ENCODE measurements around the gene MPO. TPM values are rescaled to one million over a fixed set of nuclear protein-coding genes. Genes with fewer than 3 reads are reported as not detected.

Gene MPO
- total RNA-seq, 2 donors from 2014 or later = not detected

DNA sequence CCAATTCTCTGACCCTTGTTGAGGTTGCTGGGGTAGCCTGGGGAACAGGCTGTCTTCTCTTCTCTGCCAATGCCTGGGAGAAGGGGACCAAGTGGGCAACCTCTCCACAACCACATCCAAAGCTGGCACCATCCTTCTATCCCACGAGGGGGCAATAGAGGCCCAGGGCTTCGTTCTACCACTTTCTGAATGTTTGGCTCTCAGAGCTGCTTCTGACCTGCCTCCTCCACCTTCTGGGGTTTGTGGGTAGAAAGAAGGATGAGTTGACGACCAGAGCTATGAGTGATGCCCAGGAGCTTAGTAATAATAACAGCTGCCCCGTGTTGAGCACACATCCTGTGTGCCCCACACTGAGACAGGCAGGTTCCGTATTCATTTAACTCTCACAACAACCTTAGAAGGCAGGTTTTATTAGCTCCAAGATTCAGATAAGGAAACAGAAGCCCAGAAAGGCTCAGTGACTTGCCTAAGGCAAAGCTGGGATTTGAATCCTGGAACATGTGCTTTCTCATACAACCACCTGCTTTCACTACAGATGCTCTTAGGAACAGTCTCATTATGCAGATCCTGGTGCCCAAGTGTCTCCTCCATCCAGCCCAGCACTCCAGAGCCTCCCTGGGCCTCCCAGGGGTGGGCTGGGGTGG is 36.8 kb upstream of the MPO start:
- Histone ChIP-seq H3K36me3 (ENCODE audit: control insufficient read depth, insufficient read depth, low read length) (no peaks in the 10 kb centered on the region), H3K9ac (ENCODE audit: extremely low read depth, low read length, poor library complexity, severe bottlenecking) (no peak overlapping the region), H3K4me1 (ENCODE audit: control insufficient read depth, insufficient read depth, low read length) (no peaks in the 10 kb centered on the region), H3K9me3 (ENCODE audit: control insufficient read depth, low read length) (no peaks in the 10 kb centered on the region), H3K4me3 (ENCODE audit: low read length) (no peak overlapping the region), H3K27me3 (ENCODE audit: control insufficient read depth, insufficient read depth, low read length, poor library complexity, severe bottlenecking) (no peaks in the 10 kb centered on the region), H3K27ac (ENCODE audit: low read depth, low read length) (no peak overlapping the region)
- peak overlapping the region; percentile 39 for H3K27ac Mint-ChIP-seq
- WGBS, 2 experiments (ENCODE audit: insufficient coverage in 1 of 2, insufficient read length in 1 of 2) = 38 to 46% methylated on average over 3 to 5 of the region's 5 CpGs
- H3K27me3 Mint-ChIP-seq (ENCODE audit: insufficient read depth) = peaks cover 22% of the 10 kb centered on the region
- peak; percentile 92 for DNase-seq
- no peaks in the 10 kb centered on the region for H3K4me1 Mint-ChIP-seq
- no peak overlapping the region for H3K4me3 Mint-ChIP-seq
- TF ChIP-seq, protein P1, sequence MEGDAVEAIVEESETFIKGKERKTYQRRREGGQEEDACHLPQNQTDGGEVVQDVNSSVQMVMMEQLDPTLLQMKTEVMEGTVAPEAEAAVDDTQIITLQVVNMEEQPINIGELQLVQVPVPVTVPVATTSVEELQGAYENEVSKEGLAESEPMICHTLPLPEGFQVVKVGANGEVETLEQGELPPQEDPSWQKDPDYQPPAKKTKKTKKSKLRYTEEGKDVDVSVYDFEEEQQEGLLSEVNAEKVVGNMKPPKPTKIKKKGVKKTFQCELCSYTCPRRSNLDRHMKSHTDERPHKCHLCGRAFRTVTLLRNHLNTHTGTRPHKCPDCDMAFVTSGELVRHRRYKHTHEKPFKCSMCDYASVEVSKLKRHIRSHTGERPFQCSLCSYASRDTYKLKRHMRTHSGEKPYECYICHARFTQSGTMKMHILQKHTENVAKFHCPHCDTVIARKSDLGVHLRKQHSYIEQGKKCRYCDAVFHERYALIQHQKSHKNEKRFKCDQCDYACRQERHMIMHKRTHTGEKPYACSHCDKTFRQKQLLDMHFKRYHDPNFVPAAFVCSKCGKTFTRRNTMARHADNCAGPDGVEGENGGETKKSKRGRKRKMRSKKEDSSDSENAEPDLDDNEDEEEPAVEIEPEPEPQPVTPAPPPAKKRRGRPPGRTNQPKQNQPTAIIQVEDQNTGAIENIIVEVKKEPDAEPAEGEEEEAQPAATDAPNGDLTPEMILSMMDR (conservative IDR thresholded peaks at IDR 0.05) = peak; percentile 84
- H3K36me3 Mint-ChIP-seq (ENCODE audit: low read depth) = peaks cover 11% of the 10 kb centered on the region
- H3K9me3 Mint-ChIP-seq = no peaks in the 10 kb centered on the region

DNA sequence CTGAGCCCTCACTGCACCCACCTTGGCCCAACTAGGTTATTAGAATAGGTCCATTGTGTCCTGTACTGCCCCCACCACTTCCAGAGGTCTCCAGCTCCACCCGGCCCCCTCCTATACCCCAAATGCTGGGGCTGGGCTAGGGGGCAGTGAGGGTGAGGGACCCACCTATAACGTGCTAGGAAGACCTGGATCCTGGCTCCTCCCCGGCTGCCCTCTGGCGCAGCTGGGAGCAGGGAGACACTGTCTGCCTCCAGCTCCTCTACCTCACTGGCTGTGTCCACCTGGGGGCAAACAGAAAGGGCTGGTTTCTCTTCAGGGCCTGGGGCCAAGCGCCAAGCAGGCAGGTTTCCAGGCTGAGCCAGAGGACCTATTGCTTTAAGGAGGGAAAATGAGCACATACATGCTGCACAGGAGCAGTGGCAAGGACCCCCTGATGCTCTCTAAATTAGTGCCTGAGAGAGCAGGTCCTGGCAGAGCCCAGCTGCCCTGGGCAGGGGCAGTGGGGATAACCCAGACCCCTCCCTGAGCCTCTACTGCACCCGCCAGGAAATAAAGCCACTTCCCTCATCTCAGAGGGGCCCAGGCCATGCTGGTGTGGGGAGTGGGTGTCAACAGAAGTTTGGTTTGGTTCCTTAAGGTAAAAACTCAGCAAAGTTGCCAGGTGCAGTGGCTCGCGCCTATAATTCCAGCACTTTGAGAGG is 35.7 kb upstream of the MPO start:
- H3K27me3 Mint-ChIP-seq (ENCODE audit: insufficient read depth) = peaks cover 11% of the 10 kb centered on the region
- no peak overlapping the region for H3K9ac ChIP-seq (ENCODE audit: extremely low read depth, low read length, poor library complexity, severe bottlenecking)
- no peaks in the 10 kb centered on the region for H3K9me3 ChIP-seq (ENCODE audit: control insufficient read depth, low read length)
- H3K27me3 ChIP-seq (ENCODE audit: control insufficient read depth, insufficient read depth, low read length, poor library complexity, severe bottlenecking) = no peaks in the 10 kb centered on the region
- no peaks in the 10 kb centered on the region for H3K4me1 ChIP-seq (ENCODE audit: control insufficient read depth, insufficient read depth, low read length)
- no peaks in the 10 kb centered on the region for H3K36me3 ChIP-seq (ENCODE audit: control insufficient read depth, insufficient read depth, low read length)
- no peaks in the 10 kb centered on the region for H3K9me3 Mint-ChIP-seq
- peaks cover 4% of the 10 kb centered on the region for H3K36me3 Mint-ChIP-seq (ENCODE audit: low read depth)
- H3K4me3 ChIP-seq (ENCODE audit: low read length) = no peak overlapping the region
- H3K4me1 Mint-ChIP-seq = no peaks in the 10 kb centered on the region
- H3K27ac ChIP-seq (ENCODE audit: low read depth, low read length) = no peak overlapping the region
- peak; percentile 47 for DNase-seq
- TF ChIP-seq, protein P1 (conservative IDR thresholded peaks at IDR 0.05) = no peak
- no peak overlapping the region for H3K27ac Mint-ChIP-seq
- WGBS, 2 experiments (ENCODE audit: insufficient coverage in 1 of 2, insufficient read length in 1 of 2) = 86 to 88% methylated on average over 3 to 8 of the region's 8 CpGs
- no peak overlapping the region for H3K4me3 Mint-ChIP-seq

DNA sequence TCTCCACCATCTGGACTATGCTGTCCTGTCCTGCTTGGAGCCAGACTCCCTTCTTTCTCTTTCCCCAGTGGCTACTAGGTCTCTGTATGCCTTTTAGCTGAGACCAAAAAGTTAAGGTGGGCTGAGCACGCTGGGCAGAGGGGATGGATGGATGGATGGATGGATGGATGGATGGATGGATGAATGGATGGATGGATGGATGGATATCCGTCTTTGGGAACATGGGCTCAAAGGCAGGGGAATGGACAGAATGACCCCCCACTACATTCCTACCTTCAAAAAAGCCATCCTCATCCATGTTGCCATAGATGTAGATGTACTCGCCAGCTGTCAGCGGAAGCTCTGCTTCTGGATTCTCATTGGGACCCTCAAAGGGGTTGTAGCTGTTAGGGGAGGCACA is 35.0 kb upstream of the MPO start:
- Histone ChIP-seq H3K36me3 (ENCODE audit: control insufficient read depth, insufficient read depth, low read length) (no peaks in the 10 kb centered on the region), H3K9me3 (ENCODE audit: control insufficient read depth, low read length) (no peaks in the 10 kb centered on the region), H3K4me1 (ENCODE audit: control insufficient read depth, insufficient read depth, low read length) (no peaks in the 10 kb centered on the region), H3K27ac (ENCODE audit: low read depth, low read length) (no peak overlapping the region), H3K4me3 (ENCODE audit: low read length) (no peak overlapping the region), H3K9ac (ENCODE audit: extremely low read depth, low read length, poor library complexity, severe bottlenecking) (no peak overlapping the region), H3K27me3 (ENCODE audit: control insufficient read depth, insufficient read depth, low read length, poor library complexity, severe bottlenecking) (no peaks in the 10 kb centered on the region)
- 97% methylated on average over 3 of the region's 4 CpGs; no CpG with 5 or more reads in 1 of the 2 experiments for WGBS, 2 experiments (ENCODE audit: insufficient coverage in 1 of 2, insufficient read length in 1 of 2)
- H3K36me3 Mint-ChIP-seq (ENCODE audit: low read depth) = peaks cover 4% of the 10 kb centered on the region
- H3K4me1 Mint-ChIP-seq = no peaks in the 10 kb centered on the region
- TF ChIP-seq, protein P1 (conservative IDR thresholded peaks at IDR 0.05) = no peak
- H3K27ac Mint-ChIP-seq = no peak overlapping the region
- peaks cover 6% of the 10 kb centered on the region for H3K27me3 Mint-ChIP-seq (ENCODE audit: insufficient read depth)
- no peaks in the 10 kb centered on the region for H3K9me3 Mint-ChIP-seq
- H3K4me3 Mint-ChIP-seq = no peak overlapping the region
- DNase-seq = no peak
